ENCODE data around the gene BGLAP. TPM values are rescaled to one million over a fixed set of nuclear protein-coding genes. Genes with fewer than 3 reads are reported as not detected.

BGLAP gene
- total RNA-seq, 1 experiment from 2014 or later, result 2.4 TPM

GRCh38 chr1:156276966-156277381 lies 35.0 kb downstream of the BGLAP start:
- H3K9me3 Mint-ChIP-seq, result no peaks in the 10 kb centered on the region
- H3K79me2 ChIP-seq (ENCODE audit: insufficient read depth, low read length), result peaks cover 21% of the 10 kb centered on the region

More at GRCh38 chr1:156276966-156277381, 35.0 kb downstream of the BGLAP start:
- H3K14ac ChIP-seq (ENCODE audit: insufficient read depth, low read length), result no peak overlapping the region
- no peak overlapping the region for H2BK20ac ChIP-seq (ENCODE audit: low read depth, low read length, poor library complexity, severe bottlenecking)
- H3K9me3 ChIP-seq (ENCODE audit: control insufficient read depth, low read depth, low read length), result no peaks in the 10 kb centered on the region
- H2BK12ac ChIP-seq (ENCODE audit: insufficient read length, low read depth, low read length), result no peak overlapping the region
- no peak overlapping the region for H4K5ac ChIP-seq (ENCODE audit: insufficient read length, low read depth, low read length)
- H3T11ph ChIP-seq (ENCODE audit: low read length), result no peak overlapping the region
- Mint-ChIP-seq H3K36me3 (ENCODE audit: insufficient read depth in 1 of 3, low read depth in 3 of 3) (peaks cover 57 to 76% (median 69%) of the 10 kb centered on the region in 3 experiments; a peak in 6 of 7 replicates), H3K4me3 (no peak overlapping the region), H3K27ac (no peak overlapping the region), H3K27me3 (ENCODE audit: low read depth) (no peaks in the 10 kb centered on the region), H3K4me1 (peaks cover 10% of the 10 kb centered on the region in 2 experiments)
- H4K20me1 ChIP-seq (ENCODE audit: control insufficient read depth, insufficient read depth, insufficient read length), result no peaks in the 10 kb centered on the region
- no peak overlapping the region for H2BK5ac ChIP-seq (ENCODE audit: insufficient read length, low read length)
- no peak overlapping the region for H2AK5ac ChIP-seq (ENCODE audit: insufficient read length, low read length)
- H3K27me3 ChIP-seq (ENCODE audit: insufficient read depth, low read length), result no peaks in the 10 kb centered on the region
- H4K91ac ChIP-seq (ENCODE audit: insufficient read length, low read depth, low read length), result no peak overlapping the region
- H3K9ac ChIP-seq (ENCODE audit: extremely low read depth, insufficient read length, low read length), result no peak overlapping the region
- H3K23ac ChIP-seq (ENCODE audit: insufficient read length, low read depth, low read length), result no peak overlapping the region
- no peak overlapping the region for H3K18ac ChIP-seq (ENCODE audit: insufficient read length, low read depth, low read length)
- peaks cover 6% of the 10 kb centered on the region for H3K23me2 ChIP-seq (ENCODE audit: insufficient read length, low read depth, low read length, poor library complexity, severe bottlenecking)
- H2BK120ac ChIP-seq (ENCODE audit: low read depth, low read length, poor library complexity, severe bottlenecking), result no peak overlapping the region
- no CpG with 5 or more reads among the region's 6 CpGs for WGBS (ENCODE audit: extremely low coverage, insufficient read length, low lambda C conversion rate)
- no peak overlapping the region for H3K56ac ChIP-seq (ENCODE audit: insufficient read length, low read depth, low read length)
- no peak overlapping the region for H2AFZ ChIP-seq (ENCODE audit: low read length)
- no peak for TF ChIP-seq CTCF (conservative IDR thresholded peaks at IDR 0.05)
- H4K8ac ChIP-seq (replicated peaks; ENCODE audit: insufficient read length, low read depth, low read length), result no peak overlapping the region
- H3K4me2 ChIP-seq (ENCODE audit: insufficient read depth, insufficient read length, low read length), result no peak overlapping the region
- peaks cover 5% of the 10 kb centered on the region for H3K79me1 ChIP-seq (ENCODE audit: insufficient read depth, low read depth, low read length, poor library complexity, severe bottlenecking)
- DNase-seq, result no peak
- no peaks in the 10 kb centered on the region for H3K4me1 ChIP-seq (ENCODE audit: insufficient read depth, low read length)
- no peak overlapping the region for H3K27ac ChIP-seq (ENCODE audit: insufficient read length, low read depth, low read length)
- no peak overlapping the region for H3K4ac ChIP-seq (ENCODE audit: low read depth, low read length)
- H2BK15ac ChIP-seq (ENCODE audit: low read depth, low read length), result no peak overlapping the region

Data from H9 (cell line).